Measurements from ENCODE around the gene ATRN.

ATRN gene

DNA sequence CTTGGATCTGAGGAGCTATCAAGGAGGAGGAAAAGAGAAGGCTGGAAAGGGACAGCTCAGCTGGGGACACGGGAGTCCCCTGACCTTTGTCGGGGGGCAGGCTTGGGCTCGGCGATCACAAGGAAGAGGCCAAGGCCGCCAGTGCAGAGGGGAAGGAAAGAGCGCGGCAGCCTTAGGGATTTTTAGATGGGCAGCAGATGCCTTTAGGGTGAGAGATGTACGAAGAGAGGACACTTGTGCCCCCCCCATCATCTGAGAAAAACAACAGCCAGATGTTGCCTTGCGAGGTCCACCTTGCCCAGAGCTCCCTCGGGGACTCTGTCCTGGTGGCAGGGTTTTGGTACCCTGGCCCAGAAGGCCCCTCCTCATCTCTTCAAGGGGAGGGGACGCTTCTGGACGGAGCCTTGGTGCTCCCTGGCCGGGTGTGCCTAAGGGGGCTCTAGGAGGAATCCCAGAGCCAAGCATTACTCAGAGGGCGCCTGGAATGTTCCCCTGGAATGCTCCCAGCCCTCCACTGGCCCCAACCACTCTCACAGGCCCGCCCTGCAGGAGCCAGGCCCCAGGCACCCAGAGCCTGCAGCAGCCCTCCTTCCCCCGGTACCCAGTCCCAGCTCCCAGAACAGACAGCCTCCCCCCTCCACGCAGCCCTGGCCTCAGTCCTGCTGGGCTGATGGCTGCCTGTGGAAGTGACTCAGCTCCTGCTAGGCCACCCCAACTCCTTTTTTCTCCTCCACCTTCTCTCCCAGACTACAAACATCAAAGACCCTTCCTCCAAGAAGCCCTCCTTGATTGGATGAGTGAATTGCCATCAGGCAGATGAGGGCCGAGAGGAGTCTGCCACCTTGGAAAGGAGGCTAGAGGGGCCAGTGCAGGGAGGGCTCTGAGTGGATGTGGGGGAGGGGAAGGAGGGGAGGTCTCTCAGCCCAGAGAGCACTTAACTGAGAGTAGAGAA lies 209.2 kb downstream of the ATRN start:
- no peak for DNase-seq

DNA sequence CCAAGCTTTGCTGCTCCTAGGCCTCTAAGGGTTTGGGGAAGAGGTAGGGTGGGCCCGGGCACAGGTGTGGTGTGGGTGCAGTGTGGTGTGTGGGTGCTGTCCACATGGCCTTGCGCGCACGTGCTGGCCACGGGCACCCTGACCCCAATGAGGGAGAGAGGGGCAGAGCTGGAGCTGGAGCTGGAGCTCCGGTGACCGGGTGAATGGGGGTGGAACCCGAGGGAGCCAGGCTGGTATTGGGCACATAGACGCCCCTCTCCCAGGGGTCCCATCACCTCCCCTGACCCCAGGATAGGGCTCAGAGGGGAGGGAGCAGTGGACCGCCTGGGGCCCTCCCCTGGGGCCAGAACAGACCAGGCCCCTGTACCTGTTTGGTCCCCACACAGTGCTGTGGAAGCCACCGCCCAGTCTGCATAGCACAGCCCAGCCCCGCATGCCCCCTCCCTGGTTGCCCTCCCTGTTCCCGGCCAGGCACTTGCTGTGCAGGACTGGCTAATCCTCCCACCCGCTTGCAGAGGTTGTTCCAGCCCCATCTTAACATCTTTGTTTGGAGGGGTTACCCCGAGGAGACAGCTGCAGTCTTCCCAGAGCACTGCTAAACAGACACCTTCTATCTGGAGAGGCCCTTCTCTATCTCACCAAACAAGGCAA lies 210.0 kb downstream of the ATRN start:
- DNase-seq = no peak

DNA sequence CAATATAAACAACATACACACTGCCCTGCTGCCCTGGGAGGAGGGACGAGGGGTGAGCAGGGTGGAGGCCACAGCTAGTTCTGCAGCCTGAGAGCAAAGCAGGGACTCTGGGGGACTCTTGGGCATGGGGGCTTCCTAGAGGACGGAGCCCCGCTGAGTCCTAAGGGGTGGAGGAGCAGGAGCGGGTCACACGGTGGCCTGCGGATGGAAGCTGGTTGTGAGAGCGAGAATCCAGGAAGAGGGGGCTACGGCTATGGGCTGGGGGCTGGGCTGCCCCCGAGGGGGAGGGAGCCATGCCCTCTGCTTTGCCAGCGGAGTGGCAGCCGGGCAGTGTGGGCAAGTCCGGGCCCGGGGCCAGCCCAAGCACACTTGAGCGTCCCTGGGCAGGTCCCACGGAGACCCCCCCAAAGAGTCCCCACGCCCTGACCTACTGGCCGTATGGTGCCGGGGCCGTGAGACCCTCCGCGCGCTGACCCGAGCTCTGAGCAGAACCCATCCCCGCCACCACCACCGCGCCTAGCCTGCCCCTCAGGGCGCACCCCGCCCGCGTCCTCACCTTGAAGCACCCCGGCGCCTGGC lies 210.6 kb downstream of the ATRN start:
- no peak for DNase-seq

DNA sequence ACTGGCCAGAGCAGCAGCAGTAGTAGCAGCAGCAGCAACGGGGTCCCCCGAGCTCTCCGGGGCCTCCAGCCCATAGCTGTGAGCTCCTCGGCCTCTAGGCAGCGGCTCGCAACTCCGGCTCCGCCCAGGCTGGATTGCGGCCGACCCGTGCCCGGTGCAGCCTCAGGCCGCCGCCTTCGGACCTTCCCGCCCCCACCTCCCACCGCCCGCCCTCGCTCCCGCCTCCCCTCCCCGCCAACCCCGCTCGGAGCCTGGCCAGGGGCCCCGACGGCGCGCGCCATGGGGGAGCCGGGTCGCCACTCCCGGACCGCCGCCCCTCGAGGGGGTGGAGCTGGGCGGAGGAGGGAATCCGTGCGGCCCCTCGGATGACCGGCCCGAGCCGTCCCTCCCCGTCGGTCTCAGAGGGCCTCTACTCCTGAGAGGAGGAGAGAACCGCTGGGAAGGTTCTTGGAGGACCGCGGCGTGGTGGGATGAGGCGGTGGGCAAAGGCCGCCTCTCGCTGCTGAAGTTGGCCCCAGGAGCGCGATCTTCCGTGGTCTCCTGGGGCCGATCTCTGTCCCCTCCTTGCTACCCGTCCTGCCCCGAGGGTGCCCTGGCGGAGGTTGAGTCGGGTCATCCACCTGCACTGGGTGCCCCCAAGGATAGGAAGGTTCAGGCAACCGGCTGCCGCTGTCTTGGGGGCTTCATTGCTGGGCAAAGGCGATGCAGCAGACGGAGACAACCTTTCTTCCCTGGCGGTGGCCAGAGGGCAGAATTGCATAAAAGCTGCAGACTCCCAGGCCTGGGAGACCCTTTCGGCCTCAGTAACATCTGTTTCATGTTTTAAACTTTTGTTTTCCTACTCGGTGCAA lies 211.3 kb downstream of the ATRN start, which contains the start of gene ADAM33:
Gene ADAM33, minus strand, starts transcription at position 80 of the 851 bp plus-strand sequence. Its CDS starts 6 bp downstream, at position 74.
- no peak for DNase-seq

DNA sequence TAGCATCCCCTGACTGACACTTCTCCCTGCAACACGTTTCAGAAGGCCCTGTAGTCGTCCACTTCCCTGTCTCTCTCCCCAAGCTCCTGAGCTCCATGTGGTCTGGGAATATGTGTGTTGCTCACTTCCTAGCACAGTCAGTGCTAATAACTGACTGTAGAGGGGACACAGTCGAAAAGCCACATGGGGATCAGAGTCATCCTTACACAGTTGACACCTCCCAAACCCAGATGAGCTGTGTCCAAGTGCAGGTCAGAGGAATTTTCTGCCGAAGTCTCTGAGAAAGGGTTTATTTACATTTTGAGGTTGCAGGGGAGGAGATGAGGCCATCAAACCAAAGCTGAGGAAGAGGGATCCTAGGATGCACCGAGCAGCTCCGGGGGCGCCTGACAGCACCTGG lies 214.5 kb downstream of the ATRN start:
- no peak for DNase-seq

DNA sequence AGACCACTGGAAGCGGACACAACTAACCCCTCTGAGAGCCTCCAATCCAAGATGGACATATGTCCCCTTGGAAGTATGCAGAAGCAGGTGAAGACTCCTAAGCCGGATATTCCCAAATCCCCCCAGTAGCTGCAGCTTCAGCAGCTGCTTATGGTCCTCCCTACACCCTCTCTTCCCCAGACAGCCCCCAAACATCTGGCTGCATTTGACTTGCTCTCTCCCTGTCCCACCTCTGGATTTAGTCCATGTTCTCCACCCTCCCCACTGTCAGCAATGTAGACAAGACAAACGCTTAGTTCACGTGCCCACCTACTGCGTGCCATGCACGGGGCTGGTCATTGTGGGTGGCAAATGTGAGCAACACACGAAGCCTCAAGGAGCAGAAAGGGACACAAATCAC lies 215.6 kb downstream of the ATRN start:
- DNase-seq = no peak

DNA sequence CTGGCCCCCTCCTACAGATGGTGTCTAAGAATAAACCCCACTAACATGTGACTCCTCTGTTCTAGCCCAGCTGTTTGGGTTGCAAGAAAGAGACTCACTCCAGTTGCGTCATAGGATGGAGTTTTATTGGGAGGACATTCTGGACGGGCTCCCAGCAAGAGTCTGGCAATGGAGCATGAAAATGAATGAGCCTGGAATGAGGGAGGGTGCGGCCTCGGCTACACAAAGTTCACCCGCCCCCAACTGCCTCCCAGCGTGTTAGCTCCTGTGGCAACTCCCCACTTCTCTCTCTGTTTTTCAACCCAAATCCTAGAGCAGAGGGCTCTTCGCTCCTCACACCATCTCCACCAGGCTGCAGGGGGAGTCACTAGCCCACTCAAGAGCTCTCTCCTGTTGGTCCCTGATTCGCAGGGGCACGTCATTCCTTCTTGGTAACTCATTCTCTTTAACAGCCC lies 216.1 kb downstream of the ATRN start:
- DNase-seq = peak; percentile 35

DNA sequence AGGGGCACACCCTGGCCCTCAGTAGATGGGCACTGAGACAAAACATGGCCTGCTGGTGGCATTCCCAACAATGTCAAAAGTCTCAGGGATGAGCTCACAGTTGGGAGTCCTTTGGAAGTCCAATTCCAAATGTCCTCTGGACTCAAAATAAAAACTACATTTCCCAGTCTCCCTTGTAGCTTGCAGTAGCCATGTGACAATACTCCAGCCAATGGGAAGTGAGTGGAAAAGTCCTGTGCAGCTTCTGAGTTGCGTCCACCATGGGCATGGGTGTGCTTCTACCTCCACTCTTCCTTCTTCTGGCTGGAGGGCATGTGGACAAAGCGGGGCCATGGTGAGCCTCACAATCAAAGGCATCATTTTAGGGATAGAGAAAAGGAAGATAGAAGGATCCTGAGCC lies 216.8 kb downstream of the ATRN start:
- peak; percentile 3 for DNase-seq

DNA sequence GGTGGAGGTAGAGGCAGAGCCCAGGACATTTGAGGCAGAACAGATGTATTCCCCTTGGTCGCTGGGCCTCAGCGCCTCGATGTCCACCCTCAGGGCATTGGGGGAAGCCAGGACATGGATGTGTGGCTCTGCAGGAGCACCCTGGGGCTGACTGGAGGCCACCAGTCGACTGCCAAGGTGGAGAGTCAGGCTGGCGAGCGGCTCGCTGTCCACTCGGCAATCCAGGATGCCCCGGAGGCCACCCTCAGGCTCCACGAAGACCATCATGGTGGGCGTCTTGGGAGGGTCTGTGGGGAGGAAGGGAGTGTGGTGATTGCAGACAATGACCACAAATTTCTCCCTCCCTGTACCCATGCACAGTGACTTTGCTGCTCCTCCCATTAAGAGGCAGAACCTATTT lies 219.2 kb downstream of the ATRN start:
- DNase-seq = no peak

DNA sequence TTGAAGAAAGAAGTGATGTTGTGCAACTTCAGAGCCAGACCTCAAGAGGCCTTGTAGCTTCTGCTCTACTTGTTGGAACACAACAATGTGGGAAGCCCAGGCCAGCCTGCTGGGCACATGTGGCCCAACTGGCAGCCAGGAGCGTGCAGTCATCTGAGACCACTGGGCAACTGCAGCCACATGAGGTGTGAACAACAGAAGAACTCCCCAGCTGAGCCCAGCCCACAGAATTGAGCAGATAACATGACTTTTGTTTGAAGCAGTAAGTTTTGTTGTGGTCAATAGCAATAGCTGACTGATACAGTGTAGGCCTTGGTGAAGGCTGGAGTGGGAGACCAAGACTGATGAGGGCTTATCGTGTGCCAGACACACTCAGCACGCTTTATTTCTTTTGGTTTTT lies 219.6 kb downstream of the ATRN start:
- DNase-seq = peak; percentile 3

DNA sequence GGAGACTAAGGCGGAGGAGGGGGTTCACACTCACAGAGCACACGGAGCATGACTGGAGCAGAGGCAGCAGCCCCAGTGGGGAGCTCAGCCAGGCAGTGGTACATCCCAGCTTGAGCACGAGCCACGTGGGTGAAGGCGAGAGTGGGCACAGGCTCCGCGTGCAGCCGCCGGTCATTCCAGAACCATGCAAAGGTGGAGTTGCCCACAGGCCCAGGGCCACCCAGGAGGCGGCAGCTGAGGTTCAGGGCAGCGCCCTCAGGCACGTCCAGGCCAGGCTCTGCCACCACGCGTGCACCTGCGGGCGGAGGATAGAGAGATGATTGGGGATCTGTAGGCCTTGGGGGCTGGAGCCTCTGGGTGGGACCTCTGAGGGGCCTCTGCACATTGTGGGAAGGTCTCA lies 220.5 kb downstream of the ATRN start:
- DNase-seq = no peak

DNA sequence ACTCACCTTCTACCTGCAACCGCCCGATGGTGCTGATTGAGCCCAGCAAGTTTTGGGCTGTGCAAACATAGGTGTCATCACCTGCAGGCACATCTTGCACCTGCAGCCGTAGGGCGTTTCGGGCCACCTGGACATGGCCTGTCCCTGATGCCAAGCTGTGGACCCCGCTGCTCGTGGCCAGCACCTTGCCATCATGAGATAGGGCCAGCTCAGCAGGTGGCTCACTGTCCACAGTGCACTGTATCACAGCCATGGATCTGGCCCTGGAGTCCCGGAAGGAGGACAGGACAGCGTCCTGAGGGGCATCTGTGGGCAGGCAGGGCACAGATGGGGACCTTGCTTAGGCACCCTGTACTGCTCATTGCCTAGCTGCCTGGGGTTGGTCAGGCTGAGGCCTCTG lies 221.1 kb downstream of the ATRN start:
- DNase-seq = no peak

DNA sequence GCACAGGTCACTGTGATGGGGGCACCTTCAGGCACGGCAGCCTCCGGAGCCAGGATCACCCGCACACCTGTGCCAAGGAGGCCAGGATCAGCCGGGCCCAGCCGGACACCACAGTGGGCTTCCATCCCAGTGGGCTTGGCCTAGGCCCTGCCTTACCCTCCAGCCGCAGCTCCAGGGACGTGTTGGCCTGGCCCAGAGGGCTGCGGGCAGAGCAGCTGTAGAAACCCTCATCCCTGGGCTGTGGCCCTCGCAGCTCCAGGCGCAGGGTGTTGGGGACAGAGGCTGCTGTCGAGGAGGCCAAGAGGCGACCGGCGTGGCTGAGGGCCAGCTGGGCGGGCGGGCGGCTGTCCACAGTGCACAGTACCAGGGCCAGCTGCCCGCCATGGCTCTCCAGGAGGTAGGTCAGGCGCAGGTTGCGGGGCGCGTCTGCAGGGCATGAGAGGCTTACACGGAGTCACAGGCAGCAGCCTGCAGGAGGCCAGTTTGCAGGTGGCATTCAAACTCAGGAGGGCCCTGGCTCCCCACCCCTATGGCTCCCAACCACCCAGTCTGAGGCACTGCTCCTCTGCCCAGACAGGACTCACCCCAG lies 222.0 kb downstream of the ATRN start:
- no peak for DNase-seq

DNA sequence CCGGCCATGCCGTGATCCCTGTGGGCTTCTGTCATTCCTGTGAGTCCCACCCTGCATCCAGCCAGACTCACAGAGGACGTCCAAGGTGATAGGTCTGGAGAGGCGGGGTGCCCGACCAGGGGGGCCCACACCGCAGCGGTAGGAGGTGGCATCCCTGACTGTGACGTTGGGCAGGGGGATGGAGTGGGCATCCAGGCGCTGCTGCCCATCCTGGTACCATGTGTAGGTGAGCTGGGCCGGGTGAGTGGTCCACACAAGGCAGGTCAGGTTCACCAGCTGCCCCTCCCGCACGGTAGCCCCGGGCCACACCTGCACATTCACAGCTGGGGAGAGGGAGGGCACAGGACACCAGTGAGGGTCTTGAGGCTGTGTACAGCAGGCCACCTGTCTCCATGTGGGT lies 222.6 kb downstream of the ATRN start:
- no peak for DNase-seq

DNA sequence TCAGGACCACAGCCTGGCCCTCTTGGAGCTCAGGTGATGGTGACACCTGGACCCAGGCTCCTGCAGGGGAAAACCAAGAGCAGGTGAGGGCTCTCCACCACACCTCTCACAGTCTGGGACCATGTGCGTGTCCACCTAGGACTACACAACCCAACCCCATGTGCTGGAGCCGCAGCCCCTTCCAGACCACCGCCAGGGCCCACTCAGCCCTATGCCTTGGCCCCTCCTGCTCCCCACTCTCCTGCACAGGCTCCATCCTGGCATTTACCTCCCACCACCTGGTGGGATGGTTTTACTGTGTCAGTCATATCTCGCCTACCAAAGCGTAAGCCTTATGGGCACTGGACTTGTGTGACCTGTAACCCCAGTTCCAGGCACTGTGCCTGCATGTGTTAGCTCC lies 224.0 kb downstream of the ATRN start:
- no peak for DNase-seq

DNA sequence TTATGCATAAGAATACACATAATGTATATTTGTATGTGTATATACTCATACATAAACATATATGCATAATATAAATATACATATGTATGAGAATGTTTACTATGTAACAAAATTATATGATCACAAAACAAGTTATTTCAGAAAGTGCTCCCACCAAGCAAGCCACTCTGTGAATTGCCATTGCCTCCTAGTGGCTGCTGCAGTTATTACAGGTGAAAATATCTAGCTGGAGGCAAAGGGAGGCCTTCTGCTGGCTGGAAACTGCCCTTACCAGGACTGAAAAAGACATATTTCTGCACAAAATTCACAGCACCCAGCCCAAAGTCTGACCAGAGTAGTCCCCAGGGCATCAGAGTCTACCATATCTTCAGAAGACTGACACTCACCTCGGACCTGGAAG lies 225.4 kb downstream of the ATRN start:
- DNase-seq = peak; percentile 7

DNA sequence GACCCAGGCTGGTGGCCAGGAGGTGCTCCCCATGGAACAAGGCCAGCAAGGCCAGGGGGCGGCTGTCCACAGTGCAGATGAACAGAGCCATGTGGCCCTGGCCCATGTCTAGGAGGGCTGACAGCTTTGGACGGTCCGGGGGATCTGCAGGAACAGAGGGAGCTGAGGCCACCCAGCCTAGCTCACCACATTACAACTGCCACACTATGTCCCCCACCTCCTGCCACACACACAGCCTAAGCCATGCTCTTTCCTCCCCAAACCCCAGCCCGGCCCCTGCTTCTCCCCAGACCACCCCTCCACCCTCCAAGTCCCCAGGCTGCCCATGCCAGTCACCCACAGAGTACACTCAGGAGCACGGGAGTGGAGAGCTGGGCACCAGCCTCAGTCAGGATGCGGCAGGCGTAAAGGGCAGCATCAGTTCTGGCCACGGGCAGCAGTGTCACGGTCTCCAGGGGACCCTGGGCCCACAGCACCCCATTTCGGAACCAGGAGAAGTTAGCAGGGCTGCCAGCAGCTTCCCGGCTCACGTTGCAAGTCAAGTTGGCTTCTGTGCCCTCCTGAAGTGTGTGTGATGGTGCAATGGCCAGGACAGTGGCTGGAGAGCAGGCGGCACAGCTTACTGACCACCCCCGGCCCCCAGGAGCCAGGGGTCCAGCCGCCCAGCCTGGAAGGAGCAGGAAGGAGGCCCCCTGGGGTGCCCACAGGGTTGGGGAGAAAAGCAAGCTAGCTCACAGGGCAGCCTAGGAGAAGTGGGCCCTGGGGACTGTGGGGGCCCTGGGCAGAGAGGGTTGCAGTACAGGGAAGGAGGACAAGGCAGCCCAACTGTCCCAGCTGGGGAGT lies 226.1 kb downstream of the ATRN start:
- DNase-seq = no peak

DNA sequence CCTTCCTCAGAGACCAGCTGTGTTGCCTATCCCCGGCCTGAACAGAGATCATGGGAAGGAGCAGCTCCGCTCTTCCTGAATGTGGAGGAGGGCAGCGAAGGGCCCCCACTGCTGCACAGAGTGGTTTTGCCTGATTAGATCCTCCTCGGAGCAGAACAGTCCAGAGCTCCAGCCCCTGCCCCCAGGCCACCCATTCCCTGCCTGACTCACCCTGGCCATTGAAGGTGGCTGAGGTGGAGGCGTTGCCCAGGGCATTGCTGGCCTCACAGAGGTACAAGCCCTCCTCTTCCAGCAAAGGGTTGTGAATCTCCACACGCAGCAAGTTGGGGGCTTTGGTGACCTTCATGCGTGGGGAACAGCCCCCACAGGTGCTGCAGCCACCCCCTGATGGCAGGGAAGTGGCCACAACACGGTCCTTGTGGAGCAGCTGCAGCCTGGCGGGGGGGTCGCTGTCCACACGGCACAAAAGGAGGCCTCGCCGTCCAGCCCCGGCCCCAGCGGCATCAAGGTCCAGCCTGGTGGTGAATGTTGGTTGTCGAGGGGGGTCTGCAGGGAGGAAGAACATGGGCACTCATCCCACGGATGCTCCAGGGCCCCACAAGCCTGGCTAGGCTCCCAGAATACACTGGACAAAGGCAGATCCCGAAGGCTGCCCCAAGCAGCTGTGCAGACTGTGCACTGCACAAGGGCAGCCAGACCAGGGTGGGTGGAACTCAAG lies 226.9 kb downstream of the ATRN start:
- DNase-seq = no peak

DNA sequence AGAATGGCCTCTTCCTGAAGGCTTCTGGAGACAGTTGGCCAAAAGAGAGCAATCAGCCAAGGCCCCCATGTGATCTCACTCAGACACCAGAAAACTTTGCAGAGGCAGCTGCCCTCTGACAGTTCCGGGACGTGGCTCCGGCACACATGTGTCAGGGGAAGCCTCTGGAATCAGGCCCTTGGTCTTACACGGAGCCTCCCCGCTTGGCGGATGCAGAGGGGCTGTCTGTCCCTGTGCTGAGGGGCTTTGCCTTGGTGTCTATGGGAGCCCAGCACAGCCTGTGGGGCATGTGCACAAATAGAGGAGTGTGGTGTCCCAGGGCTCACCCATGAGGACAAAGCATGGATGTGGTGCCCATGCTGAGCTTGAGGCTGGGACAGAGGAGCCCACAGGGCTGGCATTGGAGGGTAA lies 227.8 kb downstream of the ATRN start:
- no peak for DNase-seq

DNA sequence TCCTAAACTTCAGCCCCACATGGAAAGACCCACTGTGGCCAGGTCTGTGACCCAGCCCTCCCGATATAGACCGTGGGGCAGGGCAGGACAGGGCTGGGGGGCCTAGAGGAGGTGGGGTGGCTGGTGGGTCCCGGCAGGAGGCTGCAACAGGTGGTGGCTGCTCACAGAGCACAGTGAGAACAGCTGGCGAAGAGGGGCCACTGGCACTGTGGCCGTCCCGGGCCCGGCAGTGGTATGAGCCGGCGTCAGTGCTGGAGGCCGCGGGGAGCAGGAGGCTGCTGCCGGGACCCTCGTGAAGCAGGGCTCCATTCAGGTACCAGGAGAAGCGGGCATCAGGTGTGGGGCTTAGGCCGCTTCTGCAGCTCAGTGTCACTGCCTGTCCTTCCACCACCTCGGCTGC lies 228.2 kb downstream of the ATRN start:
- DNase-seq = no peak
